ENCODE measurements around the gene LRRC40.

LRRC40 gene

DNA sequence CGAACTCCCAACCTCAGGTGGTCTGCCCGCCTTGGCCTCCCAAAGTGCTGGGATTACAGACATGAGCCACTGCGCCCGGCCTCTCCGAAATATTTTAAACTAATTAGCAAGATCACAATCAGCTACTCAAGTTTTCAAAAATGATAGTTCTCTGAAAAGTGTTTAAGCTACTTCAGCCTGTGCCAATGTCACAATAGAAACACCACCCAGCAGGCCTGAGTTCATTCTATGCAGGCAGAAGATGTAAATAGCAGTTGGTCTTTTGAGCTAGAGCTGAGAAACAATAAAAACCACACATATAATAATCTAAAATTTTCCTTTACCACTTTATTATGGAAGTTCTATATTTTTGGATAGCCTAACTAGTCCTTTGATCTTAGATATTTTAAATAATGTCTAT lies 96.1 kb downstream of the LRRC40 start:
- DNase-seq, result no peak

DNA sequence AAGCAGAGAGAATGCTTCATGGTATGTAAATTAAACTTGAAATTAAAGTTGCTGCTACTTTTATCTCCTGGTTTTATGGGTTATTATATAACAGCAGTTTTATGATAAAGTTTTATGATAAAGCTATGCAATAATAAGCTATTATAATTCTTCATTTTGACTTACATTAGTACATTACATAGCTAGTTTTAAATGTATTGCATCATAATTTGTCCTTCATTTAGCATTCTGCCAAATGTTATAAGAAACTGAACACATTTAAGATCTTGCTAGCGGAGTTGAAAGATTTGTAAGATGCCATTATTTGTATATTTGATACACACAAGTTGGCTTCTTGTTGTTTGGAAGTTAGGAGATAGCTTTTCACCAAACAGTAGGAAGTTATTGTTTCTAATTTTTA lies 101.6 kb downstream of the LRRC40 start:
- no peak for DNase-seq

DNA sequence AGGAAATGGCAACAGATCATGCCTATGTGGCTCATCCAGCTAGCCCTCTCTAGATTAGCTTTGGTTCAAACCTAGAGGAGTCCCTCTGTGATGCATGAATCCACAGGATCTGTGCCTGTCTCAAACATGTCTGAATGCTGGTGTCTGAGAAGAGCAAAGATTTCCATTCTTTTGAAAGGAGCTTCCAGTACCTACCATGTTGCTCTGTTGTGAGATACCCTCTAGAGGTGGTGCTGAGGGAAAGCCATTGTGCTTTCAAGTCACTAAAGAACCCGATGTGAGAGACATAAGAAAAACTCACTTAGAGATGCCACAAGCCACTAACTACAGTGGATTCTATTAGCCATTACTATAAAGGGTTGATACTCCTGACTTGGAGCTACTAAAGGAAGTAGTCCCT lies 103.6 kb downstream of the LRRC40 start:
- DNase-seq, result no peak

DNA sequence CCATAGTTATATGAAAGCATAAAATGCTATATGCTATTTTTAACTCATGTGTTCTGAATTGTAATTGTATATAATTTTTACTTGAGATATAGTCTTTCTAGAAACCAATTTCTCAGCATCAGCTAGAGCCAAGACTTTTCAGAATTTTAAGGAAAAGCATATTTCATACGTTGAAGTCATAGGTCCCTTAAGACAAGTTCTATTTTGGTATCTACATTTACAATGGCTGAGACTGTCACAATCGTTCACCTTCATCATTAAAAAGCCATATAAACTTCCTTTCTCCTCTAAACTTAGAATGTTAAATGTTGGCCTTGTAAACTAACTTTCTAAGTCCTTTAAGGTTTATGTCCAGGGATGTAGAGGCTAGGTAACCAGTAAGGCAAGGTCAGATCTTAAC lies 104.1 kb downstream of the LRRC40 start:
- DNase-seq, result no peak

Data from activated CD4-positive, alpha-beta T cell treated with anti-CD3 and anti-CD28 coated beads for 1 hour (primary cell).